Measurements from ENCODE around the gene CHRNA1.

CHRNA1 gene

GRCh38 chr2:174764280-174765255 lies at the start of gene CHRNA1:
Gene CHRNA1 (minus strand): TSS chr2:174764472. CDS start chr2:174764394, 78 bp downstream.
- Mint-ChIP-seq H3K4me1 (ENCODE audit: low read depth) (peaks cover 12% of the 10 kb centered on the region), H3K4me3 (no peak within 1 kb of the TSS), H3K9me3 (no peaks in the 10 kb centered on the region), H3K27ac (no peak within 1 kb of the TSS), H3K36me3 (ENCODE audit: low read depth) (no peaks in the 10 kb centered on the region), H3K27me3 (peaks cover 59% of the 10 kb centered on the region)
- intact Hi-C loops (cut with micrococcal nuclease) = no loop called here

- Mint-ChIP-seq H3K9me3 (no peaks in the 10 kb centered on the region), H3K27ac (no peak overlapping the region), H3K4me1 (ENCODE audit: low read depth) (no peaks in the 10 kb centered on the region), H3K36me3 (ENCODE audit: low read depth) (no peaks in the 10 kb centered on the region), H3K4me3 (no peak overlapping the region), H3K27me3 (no peaks in the 10 kb centered on the region)
- intact Hi-C loops (cut with micrococcal nuclease) = no loop called here
These were observed 47.8 kb upstream of the CHRNA1 start for GRCh38 chr2:174812037-174812436.

- no peaks in the 10 kb centered on the region for H3K36me3 Mint-ChIP-seq (ENCODE audit: low read depth)
- no peaks in the 10 kb centered on the region for H3K27me3 Mint-ChIP-seq
- no peak overlapping the region for H3K4me3 Mint-ChIP-seq
- intact Hi-C loops (cut with micrococcal nuclease) = no loop called here
- H3K4me1 Mint-ChIP-seq (ENCODE audit: low read depth) = no peaks in the 10 kb centered on the region
- no peaks in the 10 kb centered on the region for H3K9me3 Mint-ChIP-seq
- no peak overlapping the region for H3K27ac Mint-ChIP-seq
These were observed 43.7 kb upstream of the CHRNA1 start for GRCh38 chr2:174807931-174808330.

- no peaks in the 10 kb centered on the region for H3K4me1 Mint-ChIP-seq (ENCODE audit: low read depth)
- H3K9me3 Mint-ChIP-seq = no peaks in the 10 kb centered on the region
- H3K27ac Mint-ChIP-seq = no peak overlapping the region
- H3K4me3 Mint-ChIP-seq = no peak overlapping the region
- intact Hi-C loops (cut with micrococcal nuclease) = no loop called here
- no peaks in the 10 kb centered on the region for H3K36me3 Mint-ChIP-seq (ENCODE audit: low read depth)
- H3K27me3 Mint-ChIP-seq = no peaks in the 10 kb centered on the region
These were observed 41.5 kb upstream of the CHRNA1 start for GRCh38 chr2:174805803-174806202.

- Mint-ChIP-seq H3K27me3 (no peaks in the 10 kb centered on the region), H3K36me3 (ENCODE audit: low read depth) (no peaks in the 10 kb centered on the region), H3K4me1 (ENCODE audit: low read depth) (no peaks in the 10 kb centered on the region), H3K9me3 (no peaks in the 10 kb centered on the region), H3K4me3 (no peak overlapping the region), H3K27ac (no peak overlapping the region)
- intact Hi-C loops (cut with micrococcal nuclease) = no loop called here
These were observed 38.2 kb upstream of the CHRNA1 start for GRCh38 chr2:174802459-174802858.

GRCh38 chr2:174800436-174801205 lies 36.3 kb upstream of the CHRNA1 start:
- Mint-ChIP-seq H3K27me3 (no peaks in the 10 kb centered on the region), H3K27ac (no peak overlapping the region), H3K4me1 (ENCODE audit: low read depth) (no peaks in the 10 kb centered on the region), H3K4me3 (no peak overlapping the region), H3K36me3 (ENCODE audit: low read depth) (no peaks in the 10 kb centered on the region), H3K9me3 (no peaks in the 10 kb centered on the region)
- intact Hi-C loops (cut with micrococcal nuclease) = no loop called here

GRCh38 chr2:174798801-174799200 lies 34.5 kb upstream of the CHRNA1 start:
- no peak overlapping the region for H3K4me3 Mint-ChIP-seq
- intact Hi-C loops (cut with micrococcal nuclease) = no loop called here
- H3K9me3 Mint-ChIP-seq = no peaks in the 10 kb centered on the region
- H3K36me3 Mint-ChIP-seq (ENCODE audit: low read depth) = no peaks in the 10 kb centered on the region
- no peaks in the 10 kb centered on the region for H3K4me1 Mint-ChIP-seq (ENCODE audit: low read depth)
- H3K27ac Mint-ChIP-seq = no peak overlapping the region
- no peaks in the 10 kb centered on the region for H3K27me3 Mint-ChIP-seq

GRCh38 chr2:174797781-174798276 lies 33.6 kb upstream of the CHRNA1 start:
- H3K36me3 Mint-ChIP-seq (ENCODE audit: low read depth) = no peaks in the 10 kb centered on the region
- peaks cover 1% of the 10 kb centered on the region for H3K27me3 Mint-ChIP-seq
- no peaks in the 10 kb centered on the region for H3K9me3 Mint-ChIP-seq
- intact Hi-C loops (cut with micrococcal nuclease) = no loop called here
- no peak overlapping the region for H3K27ac Mint-ChIP-seq
- no peaks in the 10 kb centered on the region for H3K4me1 Mint-ChIP-seq (ENCODE audit: low read depth)
- H3K4me3 Mint-ChIP-seq = no peak overlapping the region

GRCh38 chr2:174796319-174796771 lies 32.1 kb upstream of the CHRNA1 start:
- Mint-ChIP-seq H3K4me3 (no peak overlapping the region), H3K27me3 (peaks cover 9% of the 10 kb centered on the region), H3K9me3 (no peaks in the 10 kb centered on the region), H3K27ac (no peak overlapping the region), H3K36me3 (ENCODE audit: low read depth) (no peaks in the 10 kb centered on the region), H3K4me1 (ENCODE audit: low read depth) (no peaks in the 10 kb centered on the region)
- intact Hi-C loops (cut with micrococcal nuclease) = no loop called here

- Mint-ChIP-seq H3K9me3 (no peaks in the 10 kb centered on the region), H3K27me3 (peaks cover 11% of the 10 kb centered on the region), H3K4me3 (no peak overlapping the region), H3K27ac (no peak overlapping the region), H3K4me1 (ENCODE audit: low read depth) (no peaks in the 10 kb centered on the region), H3K36me3 (ENCODE audit: low read depth) (no peaks in the 10 kb centered on the region)
- intact Hi-C loops (cut with micrococcal nuclease) = no loop called here
These were observed 30.6 kb upstream of the CHRNA1 start for GRCh38 chr2:174794851-174795374.

- intact Hi-C loops (cut with micrococcal nuclease) = no loop called here
- Mint-ChIP-seq H3K27ac (no peak overlapping the region), H3K36me3 (ENCODE audit: low read depth) (no peaks in the 10 kb centered on the region)
These were observed 28.2 kb upstream of the CHRNA1 start for GRCh38 chr2:174792309-174793025.

GRCh38 chr2:174791746-174792280 lies 27.5 kb upstream of the CHRNA1 start:
- no peak overlapping the region for H3K27ac Mint-ChIP-seq
- no peak overlapping the region for H3K4me3 Mint-ChIP-seq
- no peaks in the 10 kb centered on the region for H3K36me3 Mint-ChIP-seq (ENCODE audit: low read depth)
- peaks cover 11% of the 10 kb centered on the region for H3K27me3 Mint-ChIP-seq
- H3K9me3 Mint-ChIP-seq = no peaks in the 10 kb centered on the region
- H3K4me1 Mint-ChIP-seq (ENCODE audit: low read depth) = peaks cover 8% of the 10 kb centered on the region
- intact Hi-C loops (cut with micrococcal nuclease) = no loop called here

More at GRCh38 chr2:174792309-174793025, 28.2 kb upstream of the CHRNA1 start:
- H3K4me1 Mint-ChIP-seq (ENCODE audit: low read depth) = peaks cover 8% of the 10 kb centered on the region
- H3K4me3 Mint-ChIP-seq = no peak overlapping the region
- H3K9me3 Mint-ChIP-seq = no peaks in the 10 kb centered on the region
- H3K27me3 Mint-ChIP-seq = peaks cover 11% of the 10 kb centered on the region

- Mint-ChIP-seq H3K36me3 (ENCODE audit: low read depth) (no peaks in the 10 kb centered on the region), H3K4me3 (no peak overlapping the region), H3K27me3 (peaks cover 11% of the 10 kb centered on the region), H3K9me3 (no peaks in the 10 kb centered on the region), H3K4me1 (ENCODE audit: low read depth) (peaks cover 8% of the 10 kb centered on the region), H3K27ac (no peak overlapping the region)
- intact Hi-C loops (cut with micrococcal nuclease) = no loop called here
These were observed 26.7 kb upstream of the CHRNA1 start for GRCh38 chr2:174791020-174791419.

Data from dendritic cell treated with granulocyte-macrophage colony-stimulating factor and Interleukin-4, amounts not matched to agents 40 ng/mL and 50 ng/mL, for 4 days (primary cell).